Lower leg skin (tissue), 4 donors: ENCODE data around the gene ANO9. TPM values are rescaled to one million over a fixed set of nuclear protein-coding genes. Genes with fewer than 3 reads are reported as not detected.

Experiments used
- DNase-seq, 2 donors: peaks; one replicate each; pipeline ENCODE4 v3.0.0-alpha.2; 2019; ENCODE audit warnings: low spot score in 2 of 2
- H3K4me3 ChIP-seq: fragments of 200-600 bp; sonication (generic); 2 replicates; pipeline ENCODE4 v1.5.1; 2017; ENCODE audit warnings: mild to moderate bottlenecking, low read depth; ENCODE audit not compliant: poor library complexity, severe bottlenecking
- POLR2A ChIP-seq, 2 donors: fragments of 450-650 bp; IDR thresholded peaks; one replicate each; pipeline ENCODE4 v1.6.1; 2016 to 2017; ENCODE audit warnings: antibody characterized with exemption in 2 of 2, mild to moderate bottlenecking in 1 of 2, moderate library complexity in 1 of 2
- WGBS, 2 donors: methylation state at CpG; one replicate each; pipeline ENCODE4 v1.1.5; 2018; 5-methylcytosine and 5-hydroxymethylcytosine counted together
- intact Hi-C: fragments of 100-400 bp; cut with DNase I; formaldehyde crosslinking; loops from one replicate; pipeline ENCODE4 v1.15.0; 2023; ENCODE audit warnings: low total_unique reads
- total RNA-seq, 4 donors: library from RNA; depleted of rRNA; stranded (reverse); fragments of >200 nt; gene quantifications; one replicate each; pipeline ENCODE4 v1.1.0, GENCODE V29; 2016
- TF ChIP-seq, protein P1 (sequence below), 3 donors: fragments of 450-650 bp; IDR thresholded peaks; one replicate each; pipeline ENCODE4 v1.5.1; 2016; ENCODE audit warnings: antibody characterized with exemption in 3 of 3, mild to moderate bottlenecking in 3 of 3, moderate library complexity in 2 of 3

Gene ANO9
- total RNA-seq, 4 donors from 2014 or later, result 55.7 to 116 (median 92.1) TPM

DNA sequence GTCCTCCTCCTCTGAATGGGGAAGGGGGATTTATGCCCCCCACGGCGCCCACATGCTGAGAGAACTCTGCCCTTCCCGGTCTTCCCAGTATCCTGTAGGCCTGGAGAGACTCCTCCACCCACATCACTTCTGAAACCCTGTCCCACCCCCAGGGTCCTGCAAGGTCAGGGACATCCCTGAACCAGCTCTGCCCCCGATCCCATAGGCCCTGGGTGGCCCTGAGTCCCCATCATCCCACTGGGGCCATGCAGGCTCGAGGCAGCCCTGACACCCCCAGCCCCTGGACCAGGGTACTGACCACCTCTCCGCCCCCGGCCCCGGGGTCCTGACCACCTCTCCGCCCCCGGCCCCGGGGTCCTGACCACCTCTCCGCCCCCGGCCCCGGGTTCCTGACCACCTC, 60.8 kb downstream of the ANO9 start:
- no peak overlapping the region for H3K4me3 ChIP-seq
- no peak for DNase-seq
- 87 to 91% methylated on average over 9 to 11 of the region's 14 CpGs for WGBS, 2 donors
- TF ChIP-seq POLR2A (IDR thresholded peaks at IDR 0.05), result no peak
- TF ChIP-seq, protein P1, sequence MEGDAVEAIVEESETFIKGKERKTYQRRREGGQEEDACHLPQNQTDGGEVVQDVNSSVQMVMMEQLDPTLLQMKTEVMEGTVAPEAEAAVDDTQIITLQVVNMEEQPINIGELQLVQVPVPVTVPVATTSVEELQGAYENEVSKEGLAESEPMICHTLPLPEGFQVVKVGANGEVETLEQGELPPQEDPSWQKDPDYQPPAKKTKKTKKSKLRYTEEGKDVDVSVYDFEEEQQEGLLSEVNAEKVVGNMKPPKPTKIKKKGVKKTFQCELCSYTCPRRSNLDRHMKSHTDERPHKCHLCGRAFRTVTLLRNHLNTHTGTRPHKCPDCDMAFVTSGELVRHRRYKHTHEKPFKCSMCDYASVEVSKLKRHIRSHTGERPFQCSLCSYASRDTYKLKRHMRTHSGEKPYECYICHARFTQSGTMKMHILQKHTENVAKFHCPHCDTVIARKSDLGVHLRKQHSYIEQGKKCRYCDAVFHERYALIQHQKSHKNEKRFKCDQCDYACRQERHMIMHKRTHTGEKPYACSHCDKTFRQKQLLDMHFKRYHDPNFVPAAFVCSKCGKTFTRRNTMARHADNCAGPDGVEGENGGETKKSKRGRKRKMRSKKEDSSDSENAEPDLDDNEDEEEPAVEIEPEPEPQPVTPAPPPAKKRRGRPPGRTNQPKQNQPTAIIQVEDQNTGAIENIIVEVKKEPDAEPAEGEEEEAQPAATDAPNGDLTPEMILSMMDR (IDR thresholded peaks at IDR 0.05), result no peak
- intact Hi-C loops, result no loop called here

DNA sequence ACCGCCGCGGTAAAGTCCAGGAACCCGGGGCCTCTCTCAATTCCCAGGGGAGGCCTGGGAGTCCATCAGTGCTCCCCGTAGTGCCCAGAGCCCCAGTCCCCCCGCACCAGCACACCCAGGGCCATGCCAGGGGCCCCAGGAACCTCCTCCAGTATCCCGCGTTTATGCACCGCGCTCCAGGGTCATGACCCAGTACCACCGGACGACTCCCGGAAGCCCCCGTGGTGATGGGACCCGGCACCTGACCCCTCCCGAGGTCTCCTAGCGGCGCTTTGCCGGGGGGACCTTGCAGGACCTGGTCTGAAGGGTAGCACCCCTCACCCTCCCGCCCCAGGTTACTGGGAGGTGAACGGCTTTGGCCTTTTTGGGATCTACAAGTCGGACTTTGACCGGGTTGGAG, 61.3 kb downstream of the ANO9 start:
- no peak for DNase-seq
- TF ChIP-seq, protein P1 (IDR thresholded peaks at IDR 0.05), result no peak
- no peak for TF ChIP-seq POLR2A (IDR thresholded peaks at IDR 0.05)
- intact Hi-C loops, result no loop called here
- no peak overlapping the region for H3K4me3 ChIP-seq
- 89 to 97% methylated on average over 21 to 22 of the region's 23 CpGs for WGBS, 2 donors

DNA sequence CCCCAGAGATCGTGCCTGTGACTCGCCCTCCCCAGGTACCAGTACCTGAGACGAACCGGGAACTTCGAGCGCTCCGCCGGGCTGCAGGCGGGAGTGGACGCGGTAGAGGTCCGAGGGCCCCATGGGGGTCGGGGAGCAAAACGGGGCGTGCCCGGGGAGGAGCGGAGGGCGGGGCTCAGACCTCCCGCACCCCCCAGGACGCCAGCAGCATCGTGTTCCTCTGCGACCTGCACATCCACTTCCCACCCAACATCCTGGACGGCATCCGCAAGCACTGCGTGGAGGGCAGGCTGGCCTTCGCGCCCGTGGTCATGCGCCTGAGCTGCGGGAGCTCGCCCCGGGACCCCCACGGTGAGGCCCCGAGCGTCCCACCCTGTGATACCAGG, 61.7 kb downstream of the ANO9 start:
- DNase-seq, result no peak
- intact Hi-C loops, result no loop called here
- TF ChIP-seq, protein P1 (IDR thresholded peaks at IDR 0.05), result no peak
- TF ChIP-seq POLR2A (IDR thresholded peaks at IDR 0.05), result no peak
- H3K4me3 ChIP-seq, result no peak overlapping the region
- 95% methylated on average over 24 to 35 of the region's 35 CpGs for WGBS, 2 donors

DNA sequence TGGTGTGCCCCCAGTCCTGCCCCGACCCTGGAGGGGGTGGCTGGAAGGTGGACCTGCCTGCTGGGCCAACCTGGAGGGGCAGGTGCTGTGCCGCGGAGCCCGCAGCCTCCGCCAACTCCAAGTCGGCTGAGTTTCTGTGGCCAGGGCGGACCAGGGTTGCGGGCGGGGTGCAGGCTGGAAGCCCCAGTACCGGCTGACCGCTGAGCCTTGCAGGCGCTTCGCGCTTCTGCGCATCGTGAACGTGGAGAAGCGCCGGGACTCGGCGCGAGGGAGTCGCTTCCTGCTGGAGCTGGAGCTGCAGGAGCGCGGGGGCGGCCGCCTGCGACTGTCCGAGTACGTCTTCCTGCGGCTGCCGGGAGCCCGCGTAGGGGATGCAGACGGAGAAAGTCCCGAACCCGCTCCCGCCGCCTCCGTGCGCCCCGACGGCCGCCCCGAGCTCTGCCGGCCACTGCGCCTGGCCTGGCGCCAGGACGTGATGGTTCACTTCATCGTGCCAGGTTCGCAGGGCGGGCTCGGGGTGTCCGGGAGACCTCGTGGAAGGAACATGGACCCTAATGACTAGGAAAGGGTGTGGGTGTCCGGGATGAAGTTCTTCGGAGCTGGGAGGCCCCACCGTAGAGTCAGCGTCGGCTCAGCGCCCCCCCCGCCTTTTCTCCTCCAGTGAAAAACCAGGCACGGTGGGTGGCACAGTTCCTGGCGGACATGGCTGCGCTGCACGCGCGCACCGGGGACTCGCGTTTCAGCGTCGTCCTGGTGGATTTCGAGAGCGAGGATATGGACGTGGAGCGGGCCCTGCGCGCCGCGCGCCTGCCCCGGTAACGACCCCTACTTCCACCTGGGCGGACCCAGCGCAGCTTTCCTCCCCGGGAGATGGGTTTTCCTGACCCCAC, 62.4 kb downstream of the ANO9 start:
- intact Hi-C loops, result no loop called here
- H3K4me3 ChIP-seq, result no peak overlapping the region
- WGBS, 2 donors, result 85 to 88% methylated on average over 81 to 87 of the region's 87 CpGs
- DNase-seq, result no peak
- TF ChIP-seq, protein P1 (IDR thresholded peaks at IDR 0.05), result no peak
- TF ChIP-seq POLR2A (IDR thresholded peaks at IDR 0.05), result no peak

DNA sequence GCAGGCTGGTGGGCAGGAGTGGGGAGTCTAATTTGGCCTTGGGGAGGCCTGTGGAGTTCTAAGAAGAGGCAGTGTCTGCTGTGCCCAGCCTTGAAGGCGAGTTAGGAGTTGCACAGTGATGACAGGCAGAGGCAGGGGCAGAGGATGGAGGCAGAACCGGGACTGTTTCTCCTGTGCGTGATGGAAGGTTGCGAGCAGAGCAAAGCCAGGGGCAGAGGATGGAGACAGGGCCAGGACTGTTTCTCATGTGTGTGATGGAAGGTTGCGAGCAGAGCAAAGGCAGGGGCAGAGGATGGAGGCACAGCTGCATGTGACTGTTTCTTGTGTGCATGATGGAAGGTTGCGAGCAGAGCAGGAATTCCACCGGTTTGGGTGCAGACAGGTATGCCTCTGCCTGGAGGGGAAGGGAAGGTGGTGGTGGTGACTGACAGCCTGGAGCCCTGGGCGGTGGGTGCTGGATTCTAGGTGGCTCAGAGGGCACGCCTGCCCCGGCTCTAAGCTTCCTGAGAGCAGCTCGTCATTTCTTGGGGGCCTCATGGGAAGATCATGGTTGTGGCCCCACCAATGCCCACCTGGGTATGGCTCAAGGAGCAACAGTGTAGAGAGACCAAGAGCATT, 63.8 kb downstream of the ANO9 start:
- intact Hi-C loops, result no loop called here
- no peak for TF ChIP-seq POLR2A (IDR thresholded peaks at IDR 0.05)
- TF ChIP-seq, protein P1 (IDR thresholded peaks at IDR 0.05), result no peak
- H3K4me3 ChIP-seq, result no peak overlapping the region
- no peak for DNase-seq
- WGBS, 2 donors, result 71 to 75% methylated on average over 11 of the region's 11 CpGs
